Measurements from ENCODE around the gene MCU.

MCU gene

GRCh38 chr10:72720814-72721660 lies 29.1 kb downstream of the MCU start:
- H3K9ac ChIP-seq (ENCODE audit: low read depth in 1 of 2, low read length in 2 of 2) = no peak overlapping the region
- no peak overlapping the region for H3K27ac ChIP-seq (ENCODE audit: low read depth, low read length)
- H3K27me3 ChIP-seq (ENCODE audit: control insufficient read depth in 1 of 2, insufficient read depth in 2 of 2, low read length in 2 of 2) = no peaks in the 10 kb centered on the region
- peaks cover 0 to 4% of the 10 kb centered on the region in 2 donors for H3K4me1 ChIP-seq (ENCODE audit: control insufficient read depth in 1 of 2, insufficient read depth in 2 of 2, low read length in 2 of 2)
- H3K9me3 ChIP-seq (ENCODE audit: control insufficient read depth in 1 of 2, low read length in 2 of 2) = no peaks in the 10 kb centered on the region
- H3K4me3 ChIP-seq (ENCODE audit: low read depth in 1 of 2, low read length in 2 of 2) = no peak overlapping the region
- H3K36me3 ChIP-seq (ENCODE audit: control insufficient read depth in 1 of 2, insufficient read depth in 2 of 2, low read length in 2 of 2) = peaks cover 0 to 12% of the 10 kb centered on the region in 2 donors

DNA sequence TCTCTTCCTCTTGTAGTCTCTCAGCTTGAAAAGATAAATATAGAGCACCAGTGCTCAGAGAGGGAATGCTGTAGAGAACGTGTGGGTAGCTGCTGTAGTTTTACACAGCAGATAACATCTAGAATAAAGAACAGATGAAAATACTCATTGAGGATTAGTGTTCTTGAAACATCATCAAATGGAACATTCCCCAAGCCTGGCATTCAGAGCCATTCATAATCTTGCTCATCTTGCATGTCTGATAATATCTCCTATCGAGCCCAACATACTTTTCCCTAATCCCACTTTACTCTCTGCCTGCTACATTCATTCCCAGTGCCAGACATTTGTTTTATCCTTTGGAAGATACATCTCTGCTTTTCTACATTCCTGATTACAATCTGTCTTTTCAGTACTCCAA lies 35.2 kb downstream of the MCU start:
- no peaks in the 10 kb centered on the region for H3K9me3 ChIP-seq (ENCODE audit: control insufficient read depth in 1 of 2, low read length in 2 of 2)
- H3K27me3 ChIP-seq (ENCODE audit: control insufficient read depth in 1 of 2, insufficient read depth in 2 of 2, low read length in 2 of 2) = no peaks in the 10 kb centered on the region
- no peaks in the 10 kb centered on the region for H3K36me3 ChIP-seq (ENCODE audit: control insufficient read depth in 1 of 2, insufficient read depth in 2 of 2, low read length in 2 of 2)
- H3K4me1 ChIP-seq (ENCODE audit: control insufficient read depth in 1 of 2, insufficient read depth in 2 of 2, low read length in 2 of 2) = peaks cover 3 to 18% of the 10 kb centered on the region in 2 donors
- no peak overlapping the region for H3K4me3 ChIP-seq (ENCODE audit: low read depth in 1 of 2, low read length in 2 of 2)
- no peak overlapping the region for H3K9ac ChIP-seq (ENCODE audit: low read depth in 1 of 2, low read length in 2 of 2)
- no peak overlapping the region for H3K27ac ChIP-seq (ENCODE audit: low read depth, low read length)

DNA sequence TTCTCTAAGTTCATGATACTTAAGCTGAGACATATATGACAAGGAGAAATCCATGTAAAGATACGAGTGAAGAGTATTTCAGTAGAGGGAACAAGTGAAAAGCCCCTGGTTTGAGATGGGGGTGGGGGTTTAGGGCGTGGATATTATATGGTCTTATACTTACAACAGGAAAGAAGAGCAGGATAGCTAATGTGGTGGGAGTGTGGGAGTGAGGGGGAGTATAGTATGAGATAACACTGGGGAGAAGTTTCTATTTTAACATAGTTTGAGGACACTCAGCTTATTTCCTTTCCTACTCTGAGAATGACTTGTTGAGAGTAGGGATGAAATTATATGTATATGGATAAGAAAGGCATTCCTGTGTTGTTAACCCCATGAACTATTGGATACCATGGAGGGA lies 36.5 kb downstream of the MCU start:
- H3K9me3 ChIP-seq (ENCODE audit: control insufficient read depth in 1 of 2, low read length in 2 of 2) = no peaks in the 10 kb centered on the region
- H3K9ac ChIP-seq (ENCODE audit: low read depth in 1 of 2, low read length in 2 of 2) = no peak overlapping the region
- H3K4me1 ChIP-seq (ENCODE audit: control insufficient read depth in 1 of 2, insufficient read depth in 2 of 2, low read length in 2 of 2) = peaks cover 3 to 22% of the 10 kb centered on the region in 2 donors
- no peak overlapping the region for H3K27ac ChIP-seq (ENCODE audit: low read depth, low read length)
- H3K27me3 ChIP-seq (ENCODE audit: control insufficient read depth in 1 of 2, insufficient read depth in 2 of 2, low read length in 2 of 2) = no peaks in the 10 kb centered on the region
- no peak overlapping the region for H3K4me3 ChIP-seq (ENCODE audit: low read depth in 1 of 2, low read length in 2 of 2)
- no peaks in the 10 kb centered on the region for H3K36me3 ChIP-seq (ENCODE audit: control insufficient read depth in 1 of 2, insufficient read depth in 2 of 2, low read length in 2 of 2)

DNA sequence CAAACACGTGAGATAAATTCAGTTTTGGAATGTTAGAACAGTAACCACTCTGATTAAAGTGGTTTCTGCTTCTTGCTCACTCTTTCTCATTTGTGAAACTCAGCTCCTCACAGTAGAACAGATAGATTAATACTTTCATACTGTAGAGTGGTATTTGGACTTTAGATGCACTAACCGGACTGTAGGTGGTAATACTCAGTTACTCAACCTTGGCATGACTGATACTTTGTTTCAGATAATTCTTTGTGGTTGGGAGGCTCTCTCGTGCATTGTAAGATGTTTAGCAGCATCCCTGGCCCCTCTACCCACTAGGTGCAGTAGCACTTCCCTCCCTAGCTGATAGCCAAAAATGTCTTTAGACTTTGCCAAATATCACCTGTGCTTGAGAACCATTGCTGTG lies 37.6 kb downstream of the MCU start:
- Histone ChIP-seq H3K36me3 (ENCODE audit: control insufficient read depth in 1 of 2, insufficient read depth in 2 of 2, low read length in 2 of 2) (no peaks in the 10 kb centered on the region), H3K4me1 (ENCODE audit: control insufficient read depth in 1 of 2, insufficient read depth in 2 of 2, low read length in 2 of 2) (peaks cover 3 to 22% of the 10 kb centered on the region in 2 donors), H3K27me3 (ENCODE audit: control insufficient read depth in 1 of 2, insufficient read depth in 2 of 2, low read length in 2 of 2) (no peaks in the 10 kb centered on the region), H3K4me3 (ENCODE audit: low read depth in 1 of 2, low read length in 2 of 2) (no peak overlapping the region), H3K9ac (ENCODE audit: low read depth in 1 of 2, low read length in 2 of 2) (no peak overlapping the region), H3K9me3 (ENCODE audit: control insufficient read depth in 1 of 2, low read length in 2 of 2) (no peaks in the 10 kb centered on the region), H3K27ac (ENCODE audit: low read depth, low read length) (no peak overlapping the region)

DNA sequence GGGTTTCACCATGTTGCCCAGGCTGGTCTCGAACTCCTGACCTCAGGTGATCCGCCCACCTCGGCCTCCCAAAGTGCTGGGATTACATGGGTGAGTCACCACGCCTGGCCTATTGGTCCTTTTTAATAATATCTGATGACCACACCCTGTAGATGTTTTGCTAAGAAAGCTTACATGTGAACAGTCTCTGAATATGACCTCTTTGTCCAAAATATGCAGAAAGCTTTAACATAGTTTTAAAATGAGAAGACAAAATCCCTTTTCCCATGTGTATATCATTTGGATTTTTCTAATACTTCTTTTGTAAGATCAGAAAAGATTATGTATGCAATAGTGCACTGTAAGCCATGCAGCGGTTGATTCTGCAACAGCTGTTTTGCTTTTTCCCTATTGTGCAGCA lies 38.5 kb downstream of the MCU start:
- Histone ChIP-seq H3K27ac (ENCODE audit: low read depth, low read length) (no peak overlapping the region), H3K9me3 (ENCODE audit: control insufficient read depth in 1 of 2, low read length in 2 of 2) (no peaks in the 10 kb centered on the region), H3K9ac (ENCODE audit: low read depth in 1 of 2, low read length in 2 of 2) (no peak overlapping the region), H3K36me3 (ENCODE audit: control insufficient read depth in 1 of 2, insufficient read depth in 2 of 2, low read length in 2 of 2) (no peaks in the 10 kb centered on the region), H3K27me3 (ENCODE audit: control insufficient read depth in 1 of 2, insufficient read depth in 2 of 2, low read length in 2 of 2) (no peaks in the 10 kb centered on the region), H3K4me3 (ENCODE audit: low read depth in 1 of 2, low read length in 2 of 2) (no peak overlapping the region), H3K4me1 (ENCODE audit: control insufficient read depth in 1 of 2, insufficient read depth in 2 of 2, low read length in 2 of 2) (peaks cover 3 to 28% of the 10 kb centered on the region in 2 donors)

- Histone ChIP-seq H3K27me3 (ENCODE audit: control insufficient read depth in 1 of 2, insufficient read depth in 2 of 2, low read length in 2 of 2) (no peaks in the 10 kb centered on the region), H3K9me3 (ENCODE audit: control insufficient read depth in 1 of 2, low read length in 2 of 2) (no peaks in the 10 kb centered on the region), H3K36me3 (ENCODE audit: control insufficient read depth in 1 of 2, insufficient read depth in 2 of 2, low read length in 2 of 2) (no peaks in the 10 kb centered on the region), H3K4me1 (ENCODE audit: control insufficient read depth in 1 of 2, insufficient read depth in 2 of 2, low read length in 2 of 2) (peaks cover 12 to 39% of the 10 kb centered on the region in 2 donors), H3K4me3 (ENCODE audit: low read depth in 1 of 2, low read length in 2 of 2) (no peak overlapping the region), H3K9ac (ENCODE audit: low read depth in 1 of 2, low read length in 2 of 2) (no peak overlapping the region), H3K27ac (ENCODE audit: low read depth, low read length) (no peak overlapping the region)
These were observed 40.0 kb downstream of the MCU start for GRCh38 chr10:72731916-72732419.

GRCh38 chr10:72732521-72732920 lies 40.6 kb downstream of the MCU start:
- Histone ChIP-seq H3K9me3 (ENCODE audit: control insufficient read depth in 1 of 2, low read length in 2 of 2) (no peaks in the 10 kb centered on the region), H3K27ac (ENCODE audit: low read depth, low read length) (no peak overlapping the region), H3K4me1 (ENCODE audit: control insufficient read depth in 1 of 2, insufficient read depth in 2 of 2, low read length in 2 of 2) (peaks cover 13 to 34% of the 10 kb centered on the region in 2 donors), H3K9ac (ENCODE audit: low read depth in 1 of 2, low read length in 2 of 2) (no peak overlapping the region), H3K36me3 (ENCODE audit: control insufficient read depth in 1 of 2, insufficient read depth in 2 of 2, low read length in 2 of 2) (no peaks in the 10 kb centered on the region), H3K27me3 (ENCODE audit: control insufficient read depth in 1 of 2, insufficient read depth in 2 of 2, low read length in 2 of 2) (no peaks in the 10 kb centered on the region), H3K4me3 (ENCODE audit: low read depth in 1 of 2, low read length in 2 of 2) (no peak overlapping the region)

DNA sequence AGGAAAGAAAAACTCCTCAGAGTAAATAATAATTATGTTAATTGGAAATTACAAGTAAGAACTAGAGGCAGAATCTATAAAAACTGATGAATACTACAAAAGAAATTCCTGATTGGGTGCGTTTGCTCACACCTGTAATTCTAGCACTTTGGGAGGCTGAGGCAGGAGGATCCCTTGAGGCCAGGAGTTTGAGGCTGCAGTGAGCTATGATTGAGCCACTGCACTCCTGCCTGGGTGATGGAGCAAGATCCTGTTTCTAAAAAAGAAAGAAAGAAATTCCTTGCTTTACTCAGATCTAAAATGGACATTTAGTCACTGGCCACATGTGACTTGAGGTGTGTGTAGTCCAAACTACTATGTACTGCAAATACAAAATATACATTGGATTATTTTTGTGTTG lies 42.0 kb downstream of the MCU start:
- H3K27me3 ChIP-seq (ENCODE audit: control insufficient read depth in 1 of 2, insufficient read depth in 2 of 2, low read length in 2 of 2) = no peaks in the 10 kb centered on the region
- no peak overlapping the region for H3K9ac ChIP-seq (ENCODE audit: low read depth in 1 of 2, low read length in 2 of 2)
- no peaks in the 10 kb centered on the region for H3K36me3 ChIP-seq (ENCODE audit: control insufficient read depth in 1 of 2, insufficient read depth in 2 of 2, low read length in 2 of 2)
- H3K4me1 ChIP-seq (ENCODE audit: control insufficient read depth in 1 of 2, insufficient read depth in 2 of 2, low read length in 2 of 2) = peaks cover 24 to 36% of the 10 kb centered on the region in 2 donors
- no peak overlapping the region for H3K27ac ChIP-seq (ENCODE audit: low read depth, low read length)
- H3K4me3 ChIP-seq (ENCODE audit: low read depth in 1 of 2, low read length in 2 of 2) = no peak overlapping the region
- no peaks in the 10 kb centered on the region for H3K9me3 ChIP-seq (ENCODE audit: control insufficient read depth in 1 of 2, low read length in 2 of 2)

- peaks cover 24 to 36% of the 10 kb centered on the region in 2 donors for H3K4me1 ChIP-seq (ENCODE audit: control insufficient read depth in 1 of 2, insufficient read depth in 2 of 2, low read length in 2 of 2)
These were observed 43.5 kb downstream of the MCU start for GRCh38 chr10:72735288-72735936.

GRCh38 chr10:72736176-72736827 lies 44.4 kb downstream of the MCU start:
- H3K4me3 ChIP-seq (ENCODE audit: low read depth in 1 of 2, low read length in 2 of 2) = no peak overlapping the region
- H3K9me3 ChIP-seq (ENCODE audit: control insufficient read depth in 1 of 2, low read length in 2 of 2) = no peaks in the 10 kb centered on the region
- peak overlapping the region in 1 of 2 donors; percentile 13 for H3K9ac ChIP-seq (ENCODE audit: low read depth in 1 of 2, low read length in 2 of 2)
- peak overlapping the region; percentile 30 for H3K27ac ChIP-seq (ENCODE audit: low read depth, low read length)
- no peaks in the 10 kb centered on the region for H3K36me3 ChIP-seq (ENCODE audit: control insufficient read depth in 1 of 2, insufficient read depth in 2 of 2, low read length in 2 of 2)
- H3K4me1 ChIP-seq (ENCODE audit: control insufficient read depth in 1 of 2, insufficient read depth in 2 of 2, low read length in 2 of 2) = peaks cover 24 to 36% of the 10 kb centered on the region in 2 donors
- H3K27me3 ChIP-seq (ENCODE audit: control insufficient read depth in 1 of 2, insufficient read depth in 2 of 2, low read length in 2 of 2) = no peaks in the 10 kb centered on the region

More at GRCh38 chr10:72735288-72735936, 43.5 kb downstream of the MCU start:
- Histone ChIP-seq H3K9ac (ENCODE audit: low read depth in 1 of 2, low read length in 2 of 2) (no peak overlapping the region), H3K36me3 (ENCODE audit: control insufficient read depth in 1 of 2, insufficient read depth in 2 of 2, low read length in 2 of 2) (no peaks in the 10 kb centered on the region), H3K4me3 (ENCODE audit: low read depth in 1 of 2, low read length in 2 of 2) (no peak overlapping the region), H3K27ac (ENCODE audit: low read depth, low read length) (no peak overlapping the region), H3K9me3 (ENCODE audit: control insufficient read depth in 1 of 2, low read length in 2 of 2) (no peaks in the 10 kb centered on the region), H3K27me3 (ENCODE audit: control insufficient read depth in 1 of 2, insufficient read depth in 2 of 2, low read length in 2 of 2) (no peaks in the 10 kb centered on the region)

Data from duodenal mucosa (tissue), 2 donors.